HCT116 (cell line): ENCODE results near the gene THSD4. TPM values are rescaled to one million over a fixed set of nuclear protein-coding genes. Genes with fewer than 3 reads are reported as not detected.

Experiments used
- ATAC-seq: fragments of 200-7000 bp; cut with Tn5 transposase; 2 replicates; pipeline ENCODE4 v1.9.1; 2020; ENCODE audit warnings: mild to moderate bottlenecking, moderate library complexity
- BruUV-seq: library from RNA; stranded (reverse); fragments of 400-500 nt; replicated peaks from 2 replicates; lab custom pipeline; 2021; lab: Mats Ljungman, UMichigan
- CTCF ChIA-PET: fragments of 300-600 bp; sonication (Branson Sonifier 250); formaldehyde crosslinking; loops from one replicate; lab custom pipeline; 2021; ENCODE audit warnings: antibody characterized with exemption; lab: Charles Lee
- POLR2A ChIA-PET: fragments of 300-600, 350-600 bp; sonication (Branson Sonifier 250); formaldehyde crosslinking; loops from one replicate; lab custom pipeline; 2021; ENCODE audit warnings: antibody characterized with exemption; lab: Charles Lee
- RAD21 ChIA-PET, 2 experiments: fragments of 300-600 bp; sonication (Branson Sonifier 250); formaldehyde crosslinking; loops; one replicate each; lab custom pipeline; 2023; ENCODE audit warnings: low total read pairs in 2 of 2; ENCODE audit not compliant: uncharacterized antibody in 2 of 2, unreplicated experiment in 2 of 2, low non-redundant PET in 1 of 2; lab: Charles Lee
- DNase-seq: peaks from one replicate; pipeline ENCODE4 v3.0.0-alpha.2; 2010; ENCODE audit warnings: low read depth, low spot score
- H2AFZ ChIP-seq: fragments of 200-600 bp; shearing (Covaris generic), sonication (generic); 2 replicates; pipeline ENCODE4 v1.6.1; 2017; ENCODE audit warnings: low read depth, mixed run types, mixed read lengths, antibody characterized with exemption, low read length; ENCODE audit not compliant: poor library complexity, severe bottlenecking
- H3K27ac ChIP-seq: 2 replicates; pipeline ENCODE4 v1.5.1; 2012; ENCODE audit warnings: low read depth, low read length
- H3K27me3 ChIP-seq: fragments of 200-600 bp; sonication (generic); 2 replicates; pipeline ENCODE4 v1.6.1; 2016; ENCODE audit warnings: mixed run types, low read length, mixed read lengths; ENCODE audit not compliant: insufficient read depth
- H3K36me3 ChIP-seq, 2 experiments: fragments of 200-500 bp in 1 of 2; fragments of 200-600 bp in 1 of 2; sonication (Bioruptor generic) in 1 of 2; sonication (generic) in 1 of 2; 2 replicates each; pipeline versions ENCODE4 v1.5.1 to v1.6.1; 2014 to 2016; ENCODE audit warnings: low read length in 2 of 2, inconsistent platforms in 1 of 2, mixed read lengths in 1 of 2, mixed run types in 1 of 2; ENCODE audit not compliant: insufficient read depth in 2 of 2, control insufficient read depth in 1 of 2
- H3K4me1 ChIP-seq, 2 experiments: fragments of 200-600 bp in 1 of 2; sonication (generic) in 1 of 2; 2 replicates each; pipeline versions ENCODE4 v1.5.1 to v1.6.1; 2012 to 2017; ENCODE audit warnings: low read length in 2 of 2, inconsistent platforms in 1 of 2, mild to moderate bottlenecking in 1 of 2, mixed read lengths in 1 of 2, mixed run types in 1 of 2, moderate library complexity in 1 of 2; ENCODE audit not compliant: insufficient read depth in 2 of 2, control insufficient read depth in 1 of 2
- H3K4me2 ChIP-seq: fragments of 200-600 bp; sonication (generic); 2 replicates; pipeline ENCODE4 v1.6.1; 2017; ENCODE audit warnings: mixed run types, low read length, mixed read lengths
- H3K4me3 ChIP-seq, 2 experiments: fragments of 200-600 bp in 1 of 2; sonication (generic) in 1 of 2; replicated peaks in 1 of 2; 2 replicates each; pipeline ENCODE4 v1.5.1; 2011 to 2016; ENCODE audit warnings: low read length in 2 of 2, control low read depth in 1 of 2, low read depth in 1 of 2, mild to moderate bottlenecking in 1 of 2, mixed read lengths in 1 of 2, mixed run types in 1 of 2
- H3K79me2 ChIP-seq: fragments of 200-600 bp; sonication (generic); 2 replicates; pipeline ENCODE4 v1.6.1; 2017; ENCODE audit warnings: mild to moderate bottlenecking, mixed run types, low read length, moderate library complexity, mixed read lengths; ENCODE audit not compliant: insufficient read depth
- H3K9ac ChIP-seq: fragments of 200-600 bp; sonication (generic); 2 replicates; pipeline ENCODE4 v1.6.1; 2016; ENCODE audit warnings: low read length, mixed read lengths
- H3K9me2 ChIP-seq: fragments of 200-600 bp; sonication (generic), shearing (Covaris generic); 2 replicates; pipeline ENCODE4 v1.6.1; 2017; ENCODE audit warnings: mixed run types, mild to moderate bottlenecking, moderate library complexity; ENCODE audit not compliant: insufficient read depth
- H3K9me3 ChIP-seq, 2 experiments: fragments of 200-500 bp in 1 of 2; fragments of 200-600 bp in 1 of 2; sonication (Bioruptor generic) in 1 of 2; sonication (generic) in 1 of 2; 2 replicates each; pipeline ENCODE4 v1.6.1; 2014 to 2017; ENCODE audit warnings: low read length in 2 of 2, mixed read lengths in 2 of 2, inconsistent platforms in 1 of 2, low read depth in 1 of 2, mild to moderate bottlenecking in 1 of 2, mixed run types in 1 of 2, moderate library complexity in 1 of 2; ENCODE audit not compliant: control insufficient read depth in 1 of 2, insufficient read depth in 1 of 2
- H4K20me1 ChIP-seq: fragments of 200-600 bp; sonication (generic), shearing (Covaris generic); 2 replicates; pipeline ENCODE4 v1.6.1; 2017; ENCODE audit warnings: mixed run types, mild to moderate bottlenecking, moderate library complexity; ENCODE audit not compliant: insufficient read depth
- ATF3 ChIP-seq: IDR thresholded peaks from 2 replicates; pipeline ENCODE4 v1.6.1; 2012
- CBX3 ChIP-seq: IDR thresholded peaks from 2 replicates; pipeline ENCODE4 v1.6.1; 2012; ENCODE audit warnings: low read depth
- CTCF ChIP-seq, 3 experiments: fragments of 200-600 bp in 1 of 3; sonication (generic) in 1 of 3; IDR thresholded peaks in 2 of 3; conservative IDR thresholded peaks in 1 of 3; 2 replicates each; pipeline ENCODE4 v1.5.1; 2012 to 2017; ENCODE audit warnings: low read depth in 2 of 3, low read length in 2 of 3, antibody characterized with exemption in 1 of 3, borderline replicate concordance in 1 of 3, control low read depth in 1 of 3, mild to moderate bottlenecking in 1 of 3, mixed read lengths in 1 of 3, mixed run types in 1 of 3, moderate library complexity in 1 of 3; ENCODE audit not compliant: insufficient read depth in 1 of 3
- EGR1 ChIP-seq: IDR thresholded peaks from 2 replicates; pipeline ENCODE4 v1.6.1; 2012; ENCODE audit warnings: low read depth
- EZH2 ChIP-seq: fragments of 200-600 bp; sonication (generic); IDR thresholded peaks from 2 replicates; pipeline ENCODE4 v1.6.1; 2017; ENCODE audit warnings: antibody characterized with exemption, mixed run types
- JUND ChIP-seq: IDR thresholded peaks from 2 replicates; pipeline ENCODE4 v1.6.1; 2012
- RAD21 ChIP-seq: IDR thresholded peaks from 2 replicates; pipeline ENCODE4 v1.6.1; 2012; ENCODE audit warnings: low read depth, mild to moderate bottlenecking
- REST ChIP-seq: IDR thresholded peaks from 2 replicates; pipeline ENCODE4 v1.6.1; 2012; ENCODE audit warnings: low read depth
- SIN3A ChIP-seq: IDR thresholded peaks from 2 replicates; pipeline ENCODE4 v1.6.1; 2012; ENCODE audit warnings: low read depth
- SP1 ChIP-seq: IDR thresholded peaks from 2 replicates; pipeline ENCODE4 v1.6.1; 2012; ENCODE audit warnings: low read depth
- SRF ChIP-seq: IDR thresholded peaks from 2 replicates; pipeline ENCODE4 v1.6.1; 2012; ENCODE audit warnings: low read depth
- ZFX ChIP-seq: fragments of 450-650 bp; IDR thresholded peaks from 2 replicates; pipeline ENCODE4 v1.6.1; 2017
- ZNF274 ChIP-seq: fragments of 200-500 bp; sonication (Bioruptor generic); IDR thresholded peaks from 2 replicates; pipeline ENCODE4 v1.6.1; 2014; ENCODE audit warnings: mild to moderate bottlenecking, low read depth, low read length, inconsistent platforms
- intact Hi-C: fragments of 100-400 bp; cut with micrococcal nuclease; formaldehyde crosslinking; loops from 2 replicates; pipeline ENCODE4 v1.10.0; 2022
- total RNA-seq: library from RNA; stranded (reverse); gene quantifications from one replicate; pipeline ENCODE4 v1.2.1, GENCODE V29; 2021; ENCODE audit not compliant: unreplicated experiment

Gene THSD4
- total RNA-seq, 1 experiment from 2014 or later: 30.5 TPM

GRCh38 chr15:71312731-71313460, 197.6 kb downstream of the THSD4 start (continued):
- no peak for TF ChIP-seq SP1
- no peak for TF ChIP-seq SRF
- no peak for TF ChIP-seq ZFX
- no peak for TF ChIP-seq EZH2
- no peak for TF ChIP-seq REST

- Histone ChIP-seq H3K9me2 (no peaks in the 10 kb centered on the region), H3K27ac (no peak overlapping the region), H3K4me3 (no peak overlapping the region), H3K79me2 (no peaks in the 10 kb centered on the region), H3K9ac (no peak overlapping the region), H3K36me3 (no peaks in the 10 kb centered on the region), H2AFZ (no peak overlapping the region), H3K9me3 (peaks cover 0 to 9% of the 10 kb centered on the region in 2 experiments; a peak in 1 of 4 replicates), H3K27me3 (no peaks in the 10 kb centered on the region), H3K4me1 (no peaks in the 10 kb centered on the region), H3K4me2 (no peak overlapping the region), H4K20me1 (no peaks in the 10 kb centered on the region)
- ChIA-PET POLR2A (no interaction called here), CTCF (no interaction called here), RAD21 (no interaction called here)
- TF ChIP-seq SP1 (no peak), ATF3 (no peak), RAD21 (no peak), SIN3A (no peak), EZH2 (no peak), JUND (no peak), REST (no peak), CTCF (IDR thresholded peaks at IDR 0.05 in 2 of 3, conservative IDR thresholded peaks at IDR 0.05 in 1 of 3; ENCODE audit: borderline replicate concordance in 1 of 3, insufficient read depth in 1 of 3, low read depth in 2 of 3, low read length in 2 of 3) (no peak), EGR1 (no peak), CBX3 (no peak), ZNF274 (no peak)
- no peak for ATAC-seq
- BruUV-seq: no TSS peak
- intact Hi-C loops: no loop called here
- no peak for DNase-seq
Observed at GRCh38 chr15:71313806-71314205, 198.5 kb downstream of the THSD4 start.
